ENCODE measurements around the gene MYLIP.

- no peak for TF ChIP-seq ZNF423 (tag by site-specific recombination; IDR thresholded peaks at IDR 0.05)
- no peak for TF ChIP-seq ZNF132 (tag by site-specific recombination; IDR thresholded peaks at IDR 0.05; ENCODE audit: borderline replicate concordance)
- TF ChIP-seq, protein P1, sequence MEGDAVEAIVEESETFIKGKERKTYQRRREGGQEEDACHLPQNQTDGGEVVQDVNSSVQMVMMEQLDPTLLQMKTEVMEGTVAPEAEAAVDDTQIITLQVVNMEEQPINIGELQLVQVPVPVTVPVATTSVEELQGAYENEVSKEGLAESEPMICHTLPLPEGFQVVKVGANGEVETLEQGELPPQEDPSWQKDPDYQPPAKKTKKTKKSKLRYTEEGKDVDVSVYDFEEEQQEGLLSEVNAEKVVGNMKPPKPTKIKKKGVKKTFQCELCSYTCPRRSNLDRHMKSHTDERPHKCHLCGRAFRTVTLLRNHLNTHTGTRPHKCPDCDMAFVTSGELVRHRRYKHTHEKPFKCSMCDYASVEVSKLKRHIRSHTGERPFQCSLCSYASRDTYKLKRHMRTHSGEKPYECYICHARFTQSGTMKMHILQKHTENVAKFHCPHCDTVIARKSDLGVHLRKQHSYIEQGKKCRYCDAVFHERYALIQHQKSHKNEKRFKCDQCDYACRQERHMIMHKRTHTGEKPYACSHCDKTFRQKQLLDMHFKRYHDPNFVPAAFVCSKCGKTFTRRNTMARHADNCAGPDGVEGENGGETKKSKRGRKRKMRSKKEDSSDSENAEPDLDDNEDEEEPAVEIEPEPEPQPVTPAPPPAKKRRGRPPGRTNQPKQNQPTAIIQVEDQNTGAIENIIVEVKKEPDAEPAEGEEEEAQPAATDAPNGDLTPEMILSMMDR (tag by site-specific recombination; IDR thresholded peaks at IDR 0.05): no peak
- TF ChIP-seq ZBTB21 (tag by site-specific recombination; IDR thresholded peaks at IDR 0.05): no peak
These were observed 21.2 kb downstream of the MYLIP start for GRCh38 chr6:16150098-16150497.
